Inflammatory macrophage treated with lipopolysaccharide for 4 hours (primary cell): ENCODE measurements around the gene GCNA.
"Not testable (repeated sequence)": the region's sequence is repeated elsewhere in the genome, so short reads cannot be mapped to it uniquely, and the experiment has no call there.

Source experiments
- DNase-seq: peaks from one replicate; pipeline ENCODE4 v3.0.0-alpha.2; 2020

GCNA gene

GRCh38 chrX:71617742-71618141, 39.5 kb downstream of the GCNA start:
- DNase-seq = no peak

GRCh38 chrX:71618303-71618721, 40.1 kb downstream of the GCNA start, which contains the start of gene CXCR3:
TSS of gene CXCR3 (minus strand) at chrX:71618511. CDS start at chrX:71618449, 62 bp downstream.
- no peak for DNase-seq

GRCh38 chrX:71618787-71619186, 40.5 kb downstream of the GCNA start:
- DNase-seq = no peak

- peak; percentile 30 for DNase-seq
Measured at GRCh38 chrX:71619193-71619592, 41.0 kb downstream of the GCNA start.

- no peak for DNase-seq
Measured at GRCh38 chrX:71619986-71620385, 41.7 kb downstream of the GCNA start.

- DNase-seq = no peak
Measured at GRCh38 chrX:71621603-71622002, 43.4 kb downstream of the GCNA start.

- DNase-seq = no peak
Measured at GRCh38 chrX:71622032-71622575, 43.9 kb downstream of the GCNA start.

GRCh38 chrX:71622576-71623450, 44.6 kb downstream of the GCNA start:
- no peak for DNase-seq

- no peak for DNase-seq
Measured at GRCh38 chrX:71623714-71624113, 45.5 kb downstream of the GCNA start.

GRCh38 chrX:71625471-71625870, 47.2 kb downstream of the GCNA start:
- no peak for DNase-seq

GRCh38 chrX:71626576-71626975, 48.3 kb downstream of the GCNA start:
- DNase-seq = no peak

- no peak for DNase-seq
Measured at GRCh38 chrX:71627588-71628404, 49.6 kb downstream of the GCNA start.

GRCh38 chrX:71629467-71629866, 51.2 kb downstream of the GCNA start:
- DNase-seq = no peak

GRCh38 chrX:71632923-71633657, 54.9 kb downstream of the GCNA start:
- DNase-seq = no peak

GRCh38 chrX:71634366-71634765, 56.1 kb downstream of the GCNA start:
- no peak for DNase-seq

GRCh38 chrX:71636438-71637252, 58.4 kb downstream of the GCNA start:
- DNase-seq = no peak

GRCh38 chrX:71637253-71637618, 59.0 kb downstream of the GCNA start:
- DNase-seq = no peak

- DNase-seq = no peak
Measured at GRCh38 chrX:71637848-71638247, 59.6 kb downstream of the GCNA start.

- DNase-seq = no peak
Measured at GRCh38 chrX:71638409-71638808, 60.2 kb downstream of the GCNA start.

GRCh38 chrX:71640002-71640401, 61.8 kb downstream of the GCNA start:
- no peak for DNase-seq

GRCh38 chrX:71644406-71644805, 66.2 kb downstream of the GCNA start:
- DNase-seq = not testable (repeated sequence)
